ENCODE data around the gene USP2. TPM values are rescaled to one million over a fixed set of nuclear protein-coding genes. Genes with fewer than 3 reads are reported as not detected.

Gene USP2
- total and polyA plus RNA-seq, 2 donors (not counting 1 experiment from before 2014, with no cell fraction given): 0.66 to 2.3 TPM

DNA sequence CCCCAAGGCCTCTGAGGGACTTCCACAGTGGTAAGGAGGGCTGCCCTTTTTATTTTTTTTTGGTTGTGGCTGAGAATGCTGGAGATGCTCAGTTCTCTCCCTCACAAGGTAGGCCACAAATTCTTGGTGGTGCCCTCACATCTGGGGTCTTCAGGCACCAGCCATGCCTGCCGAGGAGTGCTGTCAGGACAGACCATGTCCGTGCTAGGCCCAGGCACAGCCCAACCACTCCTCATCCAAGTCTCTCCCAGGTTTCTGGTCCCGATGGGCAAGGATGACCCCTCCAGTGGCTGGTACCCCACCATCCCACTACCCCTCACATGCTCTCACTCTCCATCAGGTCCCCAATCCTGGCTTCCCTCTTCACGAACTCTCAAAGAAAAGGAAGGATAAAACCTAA, 37.3 kb upstream of the USP2 start:
- no peak overlapping the region for H3K9ac ChIP-seq (ENCODE audit: insufficient read depth, low read length)

DNA sequence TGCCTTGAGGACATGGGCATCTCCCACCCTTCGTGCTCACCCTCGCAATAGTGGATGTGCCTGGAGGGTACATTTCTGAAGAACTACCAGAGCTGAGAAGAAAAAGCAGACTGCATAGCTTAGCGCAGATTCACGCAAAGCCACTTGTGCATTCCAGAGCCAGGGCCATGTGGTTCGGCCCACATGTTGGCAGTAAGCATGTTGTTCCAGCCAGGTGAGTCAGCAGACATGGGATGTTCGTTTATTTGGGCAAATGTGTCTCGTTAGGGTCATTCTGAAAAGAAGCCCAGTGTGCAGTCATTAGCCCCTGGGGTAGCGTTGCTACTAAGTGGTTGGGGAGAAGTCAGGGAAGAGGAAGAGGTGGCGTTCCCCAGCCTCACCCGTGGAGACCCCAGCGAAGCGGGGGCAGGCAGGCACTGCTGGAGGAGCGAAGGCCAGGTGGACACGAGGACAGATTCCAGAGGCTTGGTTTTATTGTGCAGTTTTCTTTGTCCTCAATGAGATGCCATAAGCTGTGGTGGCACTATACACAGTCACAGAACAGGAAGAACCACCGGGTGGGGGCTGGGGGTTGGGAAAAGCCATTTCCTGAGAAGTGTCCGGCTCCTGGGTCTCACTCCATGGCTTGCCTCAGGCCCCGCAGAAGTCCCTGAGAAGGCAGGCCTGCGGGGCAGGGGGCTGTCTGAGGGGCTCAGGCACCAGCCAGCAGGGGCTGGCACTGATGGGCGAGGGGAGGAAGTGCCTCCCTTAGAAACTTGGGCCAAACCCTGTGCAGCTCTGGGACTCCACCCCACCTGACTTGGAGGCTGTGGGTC, 36.4 kb upstream of the USP2 start:
- H3K9me3 ChIP-seq (ENCODE audit: control insufficient read depth, insufficient read depth, low read depth, low read length): no peaks in the 10 kb centered on the region
- no peaks in the 10 kb centered on the region for H4K20me1 ChIP-seq (ENCODE audit: control insufficient read depth, extremely low read depth, insufficient read depth, low read length)
- H3K4me2 ChIP-seq (ENCODE audit: extremely low read depth, insufficient read depth, low read length): peak overlapping the region; percentile 51
- DNase-seq (ENCODE audit: low read depth in 2 of 2): peak; percentile 68 to 99
- peaks cover 16% of the 10 kb centered on the region for H3K36me3 ChIP-seq (ENCODE audit: control insufficient read depth, insufficient read depth, low read length)
- H3K4me3 ChIP-seq (replicated peaks in 1 of 4; ENCODE audit: control extremely low read depth in 1 of 4, insufficient read depth in 1 of 4, low read depth in 3 of 4, low read length in 4 of 4): no peak overlapping the region
- TF ChIP-seq CTCF (conservative IDR thresholded peaks at IDR 0.05 in 1 of 2, IDR thresholded peaks at IDR 0.05 in 1 of 2; ENCODE audit: low read depth in 1 of 2, low read length in 2 of 2) (no peak), EZH2 (IDR thresholded peaks at IDR 0.05; ENCODE audit: low read length, missing control alignments) (no peak)
- H3K4me1 ChIP-seq (ENCODE audit: control insufficient read depth, extremely low read depth, insufficient read depth, low read length): peaks cover 18% of the 10 kb centered on the region
- H3K27me3 ChIP-seq (ENCODE audit: control insufficient read depth, insufficient read depth, low read length): no peaks in the 10 kb centered on the region
- H3K27ac ChIP-seq (ENCODE audit: insufficient read depth, low read length): peak overlapping the region; percentile 84
- H2AFZ ChIP-seq (ENCODE audit: low read length): no peak overlapping the region
- H3K9ac ChIP-seq (ENCODE audit: insufficient read depth, low read length): no peak overlapping the region
- peaks cover 39% of the 10 kb centered on the region for H3K79me2 ChIP-seq (ENCODE audit: control insufficient read depth, insufficient read depth, low read length)

More for the DNA sequence above, 37.3 kb upstream of the USP2 start:
- H4K20me1 ChIP-seq (ENCODE audit: control insufficient read depth, extremely low read depth, insufficient read depth, low read length): no peaks in the 10 kb centered on the region
- TF ChIP-seq EZH2 (IDR thresholded peaks at IDR 0.05; ENCODE audit: low read length, missing control alignments) (no peak), CTCF (conservative IDR thresholded peaks at IDR 0.05 in 1 of 2, IDR thresholded peaks at IDR 0.05 in 1 of 2; ENCODE audit: low read depth in 1 of 2, low read length in 2 of 2) (no peak)
- no peaks in the 10 kb centered on the region for H3K9me3 ChIP-seq (ENCODE audit: control insufficient read depth, insufficient read depth, low read depth, low read length)
- H3K36me3 ChIP-seq (ENCODE audit: control insufficient read depth, insufficient read depth, low read length): peaks cover 16% of the 10 kb centered on the region
- H3K4me2 ChIP-seq (ENCODE audit: extremely low read depth, insufficient read depth, low read length): no peak overlapping the region
- peaks cover 39% of the 10 kb centered on the region for H3K79me2 ChIP-seq (ENCODE audit: control insufficient read depth, insufficient read depth, low read length)
- no peak overlapping the region for H3K4me3 ChIP-seq (replicated peaks in 1 of 4; ENCODE audit: control extremely low read depth in 1 of 4, insufficient read depth in 1 of 4, low read depth in 3 of 4, low read length in 4 of 4)
- DNase-seq (ENCODE audit: low read depth in 2 of 2): no peak
- no peak overlapping the region for H2AFZ ChIP-seq (ENCODE audit: low read length)
- H3K4me1 ChIP-seq (ENCODE audit: control insufficient read depth, extremely low read depth, insufficient read depth, low read length): peaks cover 18% of the 10 kb centered on the region
- H3K27ac ChIP-seq (ENCODE audit: insufficient read depth, low read length): peak overlapping the region; percentile 22
- H3K27me3 ChIP-seq (ENCODE audit: control insufficient read depth, insufficient read depth, low read length): no peaks in the 10 kb centered on the region

DNA sequence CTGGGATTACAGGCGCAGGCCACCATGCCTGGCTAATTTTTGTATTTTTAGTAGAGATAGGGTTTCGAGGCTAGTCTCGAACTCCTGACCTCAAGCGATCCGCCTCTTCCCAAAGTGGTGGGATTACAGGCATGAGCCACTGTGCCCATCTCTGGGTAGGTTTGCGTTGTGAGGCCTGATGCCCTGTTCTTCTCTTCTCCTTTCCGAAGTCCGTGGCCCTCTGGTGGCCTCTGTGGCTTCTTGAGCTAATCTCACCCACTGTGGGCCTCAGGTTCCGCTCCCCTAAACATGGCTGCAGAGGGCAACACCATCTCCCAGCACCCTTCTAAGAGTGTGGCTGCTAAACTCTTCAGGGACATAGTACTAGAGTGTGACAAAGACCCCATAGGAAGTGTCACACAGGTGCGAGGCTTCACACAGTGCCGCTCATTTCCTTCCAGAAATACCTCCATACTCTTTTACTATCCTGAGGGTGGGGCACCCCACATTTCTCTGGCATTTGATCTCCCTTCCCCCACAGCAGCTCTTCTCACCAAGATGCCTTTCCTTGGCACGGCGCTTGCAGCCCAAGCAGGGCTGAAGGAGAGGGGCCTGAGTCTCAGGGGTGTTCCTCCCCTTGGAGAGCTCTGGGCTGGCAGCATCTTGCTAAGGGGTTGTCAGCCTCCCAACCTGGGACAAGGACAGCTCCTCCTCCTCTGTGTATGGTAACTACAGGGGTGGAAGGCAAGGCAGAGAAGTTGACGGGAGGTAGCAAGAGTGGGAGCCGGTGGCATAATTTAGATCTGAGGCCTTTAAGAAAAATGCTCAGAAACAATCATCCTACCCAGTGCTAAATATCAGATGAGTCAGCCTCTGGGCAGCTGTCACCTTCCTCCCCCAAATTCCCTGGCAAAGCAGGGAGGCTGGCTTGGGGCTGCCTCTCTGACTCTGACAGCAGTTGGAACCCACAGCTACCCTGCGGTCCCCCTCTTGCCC, 35.4 kb upstream of the USP2 start:
- Histone ChIP-seq H3K27ac (ENCODE audit: insufficient read depth, low read length) (peak overlapping the region; percentile 84), H3K27me3 (ENCODE audit: control insufficient read depth, insufficient read depth, low read length) (no peaks in the 10 kb centered on the region), H2AFZ (ENCODE audit: low read length) (no peak overlapping the region), H3K36me3 (ENCODE audit: control insufficient read depth, insufficient read depth, low read length) (peaks cover 16% of the 10 kb centered on the region), H3K9ac (ENCODE audit: insufficient read depth, low read length) (no peak overlapping the region), H3K4me3 (replicated peaks in 1 of 4; ENCODE audit: control extremely low read depth in 1 of 4, insufficient read depth in 1 of 4, low read depth in 3 of 4, low read length in 4 of 4) (no peak overlapping the region), H3K4me2 (ENCODE audit: extremely low read depth, insufficient read depth, low read length) (peak overlapping the region; percentile 51), H3K4me1 (ENCODE audit: control insufficient read depth, extremely low read depth, insufficient read depth, low read length) (peaks cover 18% of the 10 kb centered on the region), H4K20me1 (ENCODE audit: control insufficient read depth, extremely low read depth, insufficient read depth, low read length) (no peaks in the 10 kb centered on the region), H3K79me2 (ENCODE audit: control insufficient read depth, insufficient read depth, low read length) (peaks cover 28% of the 10 kb centered on the region), H3K9me3 (ENCODE audit: control insufficient read depth, insufficient read depth, low read depth, low read length) (no peaks in the 10 kb centered on the region)
- TF ChIP-seq EZH2 (IDR thresholded peaks at IDR 0.05; ENCODE audit: low read length, missing control alignments) (no peak), CTCF (conservative IDR thresholded peaks at IDR 0.05 in 1 of 2, IDR thresholded peaks at IDR 0.05 in 1 of 2; ENCODE audit: low read depth in 1 of 2, low read length in 2 of 2) (no peak)
- DNase-seq (ENCODE audit: low read depth in 2 of 2): peak; percentile 46 to 81
